ENCODE measurements around the gene VCAM1.
A peak's percentile ranks its signal among the peaks of the same experiment; 100 is the strongest.
"Not testable (repeated sequence)": the region's sequence is repeated elsewhere in the genome, so short reads cannot be mapped to it uniquely, and the experiment has no call there.

The VCAM1 gene

GRCh38 chr1:100706856-100707255 is 12.7 kb upstream of the VCAM1 start:
- DNase-seq (ENCODE audit: insufficient read length, low spot score) (no peak), FAIRE-seq (no peak)
- TF ChIP-seq POLR2AphosphoS5 (IDR thresholded peaks at IDR 0.05; ENCODE audit: low read depth, low read length) (no peak), SPI1 (IDR thresholded peaks at IDR 0.05; ENCODE audit: low read depth, low read length) (no peak), POLR2A (IDR thresholded peaks at IDR 0.05; ENCODE audit: low read depth, low read length) (no peak), POU2F2 (IDR thresholded peaks at IDR 0.05; ENCODE audit: low read depth, low read length) (no peak), PAX5 (IDR thresholded peaks at IDR 0.05; ENCODE audit: insufficient read depth, low read length, severe bottlenecking) (no peak), TAF1 (IDR thresholded peaks at IDR 0.05; ENCODE audit: low read depth, low read length) (no peak)

- FAIRE-seq (no peak), DNase-seq (ENCODE audit: insufficient read length, low spot score) (no peak)
- no peak for TF ChIP-seq POLR2AphosphoS5 (IDR thresholded peaks at IDR 0.05; ENCODE audit: low read depth, low read length)
- no peak for TF ChIP-seq SPI1 (IDR thresholded peaks at IDR 0.05; ENCODE audit: low read depth, low read length)
- TF ChIP-seq PAX5 (IDR thresholded peaks at IDR 0.05; ENCODE audit: insufficient read depth, low read length, severe bottlenecking), result no peak
- no peak for TF ChIP-seq POLR2A (IDR thresholded peaks at IDR 0.05; ENCODE audit: low read depth, low read length)
- no peak for TF ChIP-seq TAF1 (IDR thresholded peaks at IDR 0.05; ENCODE audit: low read depth, low read length)
- TF ChIP-seq POU2F2 (IDR thresholded peaks at IDR 0.05; ENCODE audit: low read depth, low read length), result no peak
These were observed 11.0 kb upstream of the VCAM1 start for GRCh38 chr1:100708476-100709062.

- no peak for TF ChIP-seq POU2F2 (IDR thresholded peaks at IDR 0.05; ENCODE audit: low read depth, low read length)
- TF ChIP-seq POLR2A (IDR thresholded peaks at IDR 0.05; ENCODE audit: low read depth, low read length), result no peak
- no peak for TF ChIP-seq SPI1 (IDR thresholded peaks at IDR 0.05; ENCODE audit: low read depth, low read length)
- DNase-seq (ENCODE audit: insufficient read length, low spot score), result no peak
- FAIRE-seq, result no peak
These were observed 8.4 kb upstream of the VCAM1 start for GRCh38 chr1:100710906-100711682.

- not testable (repeated sequence) for DNase-seq (ENCODE audit: insufficient read length, low spot score); FAIRE-seq
These were observed 6.5 kb upstream of the VCAM1 start for GRCh38 chr1:100713027-100713426.

- FAIRE-seq (no peak), DNase-seq (ENCODE audit: insufficient read length, low spot score) (no peak)
- TF ChIP-seq SPI1 (IDR thresholded peaks at IDR 0.05; ENCODE audit: low read depth, low read length) (no peak), POU2F2 (IDR thresholded peaks at IDR 0.05; ENCODE audit: low read depth, low read length) (no peak), POLR2AphosphoS5 (IDR thresholded peaks at IDR 0.05; ENCODE audit: low read depth, low read length) (no peak), TAF1 (IDR thresholded peaks at IDR 0.05; ENCODE audit: low read depth, low read length) (no peak), POLR2A (IDR thresholded peaks at IDR 0.05; ENCODE audit: low read depth, low read length) (no peak), PAX5 (IDR thresholded peaks at IDR 0.05; ENCODE audit: insufficient read depth, low read length, severe bottlenecking) (no peak)
These were observed 5.9 kb upstream of the VCAM1 start for GRCh38 chr1:100713626-100714025.

GRCh38 chr1:100714599-100714998 is 4.9 kb upstream of the VCAM1 start:
- FAIRE-seq, result no peak

GRCh38 chr1:100717218-100717617 is 2.3 kb upstream of the VCAM1 start:
- TF ChIP-seq POU2F2 (IDR thresholded peaks at IDR 0.05; ENCODE audit: low read depth, low read length) (no peak), TAF1 (IDR thresholded peaks at IDR 0.05; ENCODE audit: low read depth, low read length) (no peak), PAX5 (IDR thresholded peaks at IDR 0.05; ENCODE audit: insufficient read depth, low read length, severe bottlenecking) (no peak), POLR2AphosphoS5 (IDR thresholded peaks at IDR 0.05; ENCODE audit: low read depth, low read length) (no peak), SPI1 (IDR thresholded peaks at IDR 0.05; ENCODE audit: low read depth, low read length) (no peak), POLR2A (IDR thresholded peaks at IDR 0.05; ENCODE audit: low read depth, low read length) (no peak)
- DNase-seq (ENCODE audit: insufficient read length, low spot score) (no peak), FAIRE-seq (no peak)

More at GRCh38 chr1:100714599-100714998, 4.9 kb upstream of the VCAM1 start:
- no peak for DNase-seq (ENCODE audit: insufficient read length, low spot score)
- TF ChIP-seq POU2F2 (IDR thresholded peaks at IDR 0.05; ENCODE audit: low read depth, low read length), result no peak
- TF ChIP-seq TAF1 (IDR thresholded peaks at IDR 0.05; ENCODE audit: low read depth, low read length), result no peak
- no peak for TF ChIP-seq POLR2A (IDR thresholded peaks at IDR 0.05; ENCODE audit: low read depth, low read length)
- TF ChIP-seq SPI1 (IDR thresholded peaks at IDR 0.05; ENCODE audit: low read depth, low read length), result no peak
- TF ChIP-seq PAX5 (IDR thresholded peaks at IDR 0.05; ENCODE audit: insufficient read depth, low read length, severe bottlenecking), result no peak
- TF ChIP-seq POLR2AphosphoS5 (IDR thresholded peaks at IDR 0.05; ENCODE audit: low read depth, low read length), result no peak

GRCh38 chr1:100718581-100718980 is 961 bp upstream of the VCAM1 start:
- FAIRE-seq, result no peak
- TF ChIP-seq SPI1 (IDR thresholded peaks at IDR 0.05; ENCODE audit: low read depth, low read length) (peak; percentile 71), POLR2AphosphoS5 (IDR thresholded peaks at IDR 0.05; ENCODE audit: low read depth, low read length) (no peak)
- DNase-seq (ENCODE audit: insufficient read length, low spot score), result no peak

GRCh38 chr1:100720101-100720500 is 559 bp downstream of the VCAM1 start:
- DNase-seq (ENCODE audit: insufficient read length, low spot score) (no peak), FAIRE-seq (no peak)
- TF ChIP-seq PAX5 (IDR thresholded peaks at IDR 0.05; ENCODE audit: insufficient read depth, low read length, severe bottlenecking), result no peak
- no peak for TF ChIP-seq POU2F2 (IDR thresholded peaks at IDR 0.05; ENCODE audit: low read depth, low read length)

- FAIRE-seq, result no peak
- DNase-seq (ENCODE audit: insufficient read length, low spot score), result no peak
These were observed 1.2 kb downstream of the VCAM1 start for GRCh38 chr1:100720751-100721150.

More at GRCh38 chr1:100720751-100721150, 1.2 kb downstream of the VCAM1 start:
- TF ChIP-seq SPI1 (IDR thresholded peaks at IDR 0.05; ENCODE audit: low read depth, low read length) (no peak), POU2F2 (IDR thresholded peaks at IDR 0.05; ENCODE audit: low read depth, low read length) (no peak), TAF1 (IDR thresholded peaks at IDR 0.05; ENCODE audit: low read depth, low read length) (no peak), POLR2AphosphoS5 (IDR thresholded peaks at IDR 0.05; ENCODE audit: low read depth, low read length) (no peak), PAX5 (IDR thresholded peaks at IDR 0.05; ENCODE audit: insufficient read depth, low read length, severe bottlenecking) (no peak), POLR2A (IDR thresholded peaks at IDR 0.05; ENCODE audit: low read depth, low read length) (no peak)

Measured in GM12891 (cell line).